ENCODE results near the gene SYMPK.

GRCh38 chr19:45883881-45884681 is 21.1 kb upstream of the SYMPK start:
- TF ChIP-seq SIN3A (IDR thresholded peaks at IDR 0.05; ENCODE audit: borderline replicate concordance, insufficient read depth, low read depth, low read length), result no peak
- TF ChIP-seq CTCF (IDR thresholded peaks at IDR 0.05), result no peak

Data from Panc1 (cell line).